Measurements from ENCODE around the gene MYO10. TPM values are rescaled to one million over a fixed set of nuclear protein-coding genes. Genes with fewer than 3 reads are reported as not detected.

Gene MYO10
- polyA plus RNA-seq, 4 donors, result 28.8 to 46.4 (median 40.1) TPM

DNA sequence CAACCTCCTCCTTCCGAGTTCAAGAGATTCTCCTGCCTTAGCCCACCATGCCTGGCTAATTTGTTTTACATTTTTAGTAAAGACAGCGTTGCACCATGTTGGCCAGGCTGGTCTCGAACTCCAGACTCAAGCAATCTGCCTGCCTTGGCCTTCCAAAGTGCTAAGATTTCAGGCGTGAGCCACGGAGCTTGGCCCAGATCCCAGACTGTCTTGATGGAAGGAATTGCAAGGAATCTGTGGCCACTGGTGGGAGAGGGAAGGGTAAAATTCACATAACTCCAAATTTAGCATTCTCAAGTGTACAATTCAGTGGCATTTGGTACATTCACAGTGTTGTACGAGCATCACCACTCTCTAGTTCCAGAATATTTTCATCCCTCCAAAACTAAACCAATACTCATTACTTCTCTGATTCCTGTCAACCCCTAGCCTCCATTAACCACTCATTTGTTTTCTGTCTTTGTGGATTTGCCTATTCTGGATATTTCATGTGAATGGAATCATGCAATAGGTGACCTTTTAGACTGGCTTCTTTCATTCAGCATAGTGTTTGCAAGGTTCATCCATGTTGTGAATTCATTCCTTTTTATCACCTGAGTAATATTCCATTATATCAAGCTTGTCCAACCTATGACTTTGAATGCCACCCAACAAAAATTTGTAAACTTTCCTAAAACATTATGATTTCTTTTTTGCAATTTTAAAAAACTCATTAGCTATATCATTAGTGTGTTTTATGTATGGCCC is 8.9 kb upstream of the MYO10 start:
- DNase-seq (ENCODE audit: low read depth in 4 of 4, low spot score in 3 of 4), result no peak

DNA sequence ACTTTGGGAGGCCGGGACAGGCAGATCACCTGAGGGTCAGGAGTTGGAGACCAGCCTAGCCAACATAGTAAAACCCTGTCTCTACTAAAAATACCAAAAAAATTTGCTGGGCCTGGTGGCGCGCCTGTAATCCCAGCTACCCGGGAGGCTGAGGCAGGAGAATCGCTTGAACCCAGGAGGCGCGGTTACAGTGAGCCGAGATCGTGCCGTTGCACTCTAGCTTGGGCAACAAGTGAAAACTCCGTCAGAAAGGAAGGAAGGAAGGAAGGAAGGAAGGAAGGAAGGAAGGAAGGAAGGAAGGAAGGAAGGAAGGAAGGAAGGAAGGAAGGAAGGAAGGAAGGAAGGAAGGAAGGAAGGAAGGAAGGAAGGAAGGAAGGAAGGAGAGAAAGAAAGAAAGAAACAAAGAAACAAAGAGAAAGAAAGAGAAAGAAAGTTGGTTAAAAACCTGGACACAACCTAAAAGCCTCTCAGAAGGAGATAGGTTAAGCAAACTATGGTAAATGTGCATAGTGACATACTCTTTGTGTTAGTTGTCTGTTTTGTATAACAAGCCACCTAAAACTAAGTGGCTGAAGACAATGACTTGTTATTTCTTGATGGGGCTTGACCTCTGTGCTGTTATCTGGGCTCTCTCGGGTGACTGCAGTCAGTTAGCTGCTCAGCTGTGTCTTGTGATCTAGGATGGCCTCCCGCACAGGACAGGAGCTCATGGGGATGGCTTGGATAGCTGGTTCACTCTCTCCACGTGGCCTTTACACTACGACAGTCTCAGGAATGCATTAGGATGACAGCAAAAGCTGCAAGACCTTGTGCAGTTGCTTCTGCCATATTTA is 8.0 kb upstream of the MYO10 start:
- no peak for DNase-seq (ENCODE audit: low read depth in 4 of 4, low spot score in 3 of 4)

DNA sequence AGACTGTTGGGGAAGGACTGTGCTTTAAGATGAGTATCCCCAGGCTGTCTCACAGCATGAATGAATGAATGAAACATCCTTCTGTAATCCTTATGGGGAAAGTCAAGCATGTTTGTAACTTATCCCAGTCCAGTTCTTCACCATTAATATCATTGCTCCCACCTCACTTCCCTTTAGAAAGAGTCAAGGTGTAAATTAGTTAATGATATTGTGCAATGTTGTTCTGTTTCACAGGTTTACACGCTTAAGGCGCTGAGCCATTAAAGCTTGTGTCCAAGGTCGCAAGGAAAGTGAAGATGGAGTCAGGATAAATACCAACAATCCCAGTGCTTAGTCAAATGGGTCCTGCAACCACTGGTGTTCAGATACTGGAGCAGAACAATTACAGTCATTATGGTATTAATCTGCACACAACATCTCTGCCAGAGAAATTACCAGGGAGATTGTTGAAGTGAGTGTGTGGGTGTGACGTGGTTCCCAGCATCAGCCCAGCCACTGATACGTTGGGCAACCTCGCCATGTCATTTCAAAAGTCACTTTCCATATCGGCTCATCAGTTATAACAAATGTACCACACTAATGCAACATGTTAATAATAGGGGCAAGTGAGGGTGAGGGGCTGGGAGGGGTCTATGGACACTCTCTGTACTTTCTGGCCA is 1.5 kb upstream of the MYO10 start:
- DNase-seq (ENCODE audit: low read depth in 4 of 4, low spot score in 3 of 4), result no peak

DNA sequence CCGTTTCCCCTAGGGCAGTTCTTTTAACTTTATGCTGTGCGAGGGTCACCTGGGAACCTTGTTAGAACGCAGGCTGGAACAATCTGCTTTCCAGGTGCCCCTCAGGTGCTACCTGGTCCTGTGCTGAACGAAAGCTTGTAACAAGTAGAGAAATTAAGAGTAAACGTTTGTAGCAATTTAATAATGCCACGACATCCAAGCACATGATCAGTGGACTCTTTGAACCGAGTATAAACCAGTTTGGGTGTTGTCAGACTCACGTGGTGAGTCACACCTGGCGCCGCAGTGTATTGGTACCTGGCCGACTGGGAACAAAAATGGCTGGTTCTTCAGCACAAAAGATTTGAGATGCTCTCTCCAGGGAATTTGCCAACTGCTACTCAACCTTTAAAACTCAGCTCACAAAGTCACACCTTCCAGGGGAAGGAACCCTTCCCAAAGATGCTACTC is 926 bp upstream of the MYO10 start:
- DNase-seq (ENCODE audit: low read depth in 4 of 4, low spot score in 3 of 4), result no peak

DNA sequence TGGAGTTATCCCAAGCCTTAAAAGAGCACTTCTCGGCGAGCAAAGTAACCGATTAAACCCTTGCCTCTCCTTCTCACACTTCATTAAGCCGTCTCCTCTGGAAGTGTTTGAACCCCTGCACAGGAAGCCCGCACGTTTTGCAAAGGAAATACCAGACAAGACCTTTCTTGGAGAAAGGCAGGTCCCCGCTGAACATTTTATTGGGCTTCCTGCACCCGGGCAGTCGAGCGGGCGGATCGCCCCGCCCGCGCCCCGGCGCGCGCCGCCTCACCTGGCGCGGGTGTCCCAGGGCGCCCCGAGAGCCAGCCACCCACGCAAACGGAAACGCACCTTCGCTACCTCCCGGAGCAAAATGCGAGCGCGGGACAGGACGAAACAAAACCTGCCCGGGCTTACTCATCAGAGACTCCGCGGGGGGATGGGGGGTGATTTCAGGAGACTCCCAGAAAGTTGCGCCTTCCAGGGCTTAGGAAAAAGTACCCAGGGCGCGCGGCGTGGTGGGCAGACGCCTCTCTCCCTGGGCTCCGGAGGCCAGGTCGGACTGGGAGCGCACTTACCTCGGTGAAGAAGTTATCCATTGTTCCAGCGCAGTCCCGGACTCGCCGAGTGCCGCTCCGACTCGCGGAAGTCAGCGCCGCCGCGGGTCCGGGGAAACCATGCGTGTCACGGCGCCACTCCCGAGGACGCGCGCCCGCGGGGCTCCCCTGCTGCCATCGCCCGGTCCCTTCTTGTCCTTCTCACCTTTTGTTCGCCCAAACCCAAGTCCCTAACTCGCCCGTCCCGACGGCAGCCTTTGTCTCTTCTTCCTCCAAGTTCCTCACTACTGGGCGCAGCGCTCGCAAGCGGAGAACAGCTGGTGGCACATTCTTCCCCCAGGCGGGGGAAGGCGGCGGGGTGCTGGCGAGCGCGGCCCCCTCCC is 598 bp downstream of the MYO10 start:
- peak in 1 of 4 donors; percentile 45 for DNase-seq (ENCODE audit: low read depth in 4 of 4, low spot score in 3 of 4)

DNA sequence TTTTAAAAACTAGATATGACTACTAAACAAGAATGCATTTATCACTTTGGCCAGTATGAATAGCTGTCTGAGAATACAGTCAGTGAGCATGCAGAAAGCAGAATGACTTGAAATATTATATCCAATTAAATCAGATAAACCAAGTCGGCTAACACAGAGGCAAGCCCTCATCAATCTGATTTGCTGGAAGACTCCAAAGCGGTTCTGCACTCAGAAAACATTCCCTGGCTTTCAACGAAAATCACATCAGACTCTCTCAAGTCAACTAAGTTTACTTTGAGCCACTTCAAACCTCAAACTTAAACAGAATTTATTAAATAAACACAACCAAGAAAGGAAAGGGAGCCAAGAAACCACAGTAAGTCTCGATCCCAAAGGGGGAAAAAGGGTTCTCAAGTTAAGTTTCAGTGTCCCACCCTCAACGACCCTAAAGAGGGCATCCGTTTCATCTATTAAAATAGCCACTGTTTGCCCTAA is 1.4 kb downstream of the MYO10 start:
- no peak for DNase-seq (ENCODE audit: low read depth in 4 of 4, low spot score in 3 of 4)

DNA sequence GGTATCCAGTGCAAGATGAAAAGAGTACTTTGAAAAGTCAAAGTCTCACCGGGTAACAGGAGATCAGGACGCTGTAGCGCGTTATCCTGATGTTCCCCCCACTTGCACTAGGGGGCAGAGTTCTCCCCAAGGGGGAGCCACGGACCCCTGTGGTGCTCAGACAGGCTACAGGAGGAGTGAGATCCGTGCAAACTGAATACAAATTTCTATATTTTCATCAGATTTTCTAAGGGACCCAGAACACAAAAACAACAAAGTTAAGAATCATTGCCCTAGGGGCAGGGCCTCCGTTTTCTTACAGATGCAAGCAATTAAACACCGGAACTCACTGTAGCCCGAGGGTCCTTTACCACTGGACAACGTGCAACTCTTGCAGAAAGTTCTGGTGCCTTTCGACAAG is 2.0 kb downstream of the MYO10 start:
- DNase-seq (ENCODE audit: low read depth in 4 of 4, low spot score in 3 of 4), result peak in 1 of 4 donors; percentile 67

DNA sequence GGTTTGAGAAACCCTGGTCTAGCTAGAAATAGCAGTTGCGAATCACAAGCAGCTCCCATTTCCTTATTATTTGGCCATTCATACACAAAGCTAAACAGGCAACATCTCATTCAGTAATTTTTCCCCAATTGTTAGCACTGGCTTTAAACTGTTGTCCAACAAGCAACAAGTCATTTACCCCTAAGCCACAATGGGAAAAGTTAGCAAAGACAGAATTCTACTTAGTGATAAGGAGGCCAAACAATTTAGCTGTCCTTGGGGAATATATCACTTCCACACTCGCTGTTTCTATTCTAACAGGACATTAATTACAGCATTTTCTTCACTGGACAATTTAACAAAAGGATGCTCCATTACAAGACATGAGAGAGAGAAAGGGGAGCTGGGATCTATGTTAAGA is 2.8 kb downstream of the MYO10 start:
- no peak for DNase-seq (ENCODE audit: low read depth in 4 of 4, low spot score in 3 of 4)

DNA sequence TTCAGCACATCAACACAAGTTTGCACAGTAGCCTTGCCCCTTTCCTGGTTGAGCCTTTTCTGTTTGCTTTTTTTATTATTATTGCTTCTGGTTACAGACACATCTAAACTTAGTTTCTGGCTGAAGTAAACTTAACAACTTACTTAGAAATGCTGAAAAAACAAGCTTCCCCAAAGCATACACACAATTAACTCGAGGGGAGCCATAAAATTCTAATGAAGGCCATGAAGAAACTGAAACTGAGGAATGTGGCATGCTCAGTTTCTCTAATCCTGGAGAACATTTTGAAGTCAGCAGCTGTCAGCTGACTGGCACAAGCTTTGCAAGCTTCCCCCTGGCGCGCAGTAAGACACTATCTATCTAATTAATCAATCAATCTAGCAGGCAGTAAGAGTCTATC is 3.7 kb downstream of the MYO10 start:
- DNase-seq (ENCODE audit: low read depth in 4 of 4, low spot score in 3 of 4), result no peak

DNA sequence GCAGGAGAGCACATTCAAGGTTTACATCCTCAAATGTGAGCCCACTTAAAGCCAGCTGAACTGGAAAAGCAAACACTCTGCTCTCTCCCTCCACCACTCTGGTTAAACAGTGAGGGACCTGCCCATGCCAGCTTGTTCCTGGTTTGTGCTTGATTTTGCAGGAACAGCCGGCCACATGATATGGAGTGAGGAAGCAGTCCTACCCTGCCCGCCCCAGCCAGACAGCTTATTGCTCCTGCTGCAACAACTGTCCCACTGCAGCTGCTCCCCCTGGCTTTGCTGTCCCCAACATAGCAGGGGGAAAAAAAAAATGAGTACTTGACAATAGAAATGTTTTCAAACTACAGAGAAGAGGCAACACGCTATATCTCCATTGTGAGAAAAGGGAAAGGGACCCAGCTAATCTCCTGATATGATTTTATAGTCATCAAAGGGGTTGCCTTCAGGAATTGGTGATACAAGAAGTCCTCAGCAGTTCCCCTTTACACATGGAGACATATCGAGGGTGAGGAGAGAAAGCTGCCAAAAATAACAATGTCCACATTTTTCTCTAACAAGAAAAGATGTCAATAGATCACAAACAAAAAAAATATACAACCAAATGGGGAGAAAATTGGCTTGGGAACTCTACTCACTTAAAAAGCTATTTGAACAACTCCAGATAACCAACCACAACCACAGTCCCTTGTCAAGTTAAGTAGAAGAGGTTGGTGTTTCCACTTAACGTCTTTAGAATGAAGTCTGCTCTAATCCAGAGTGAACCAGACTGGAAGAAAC is 4.6 kb downstream of the MYO10 start:
- no peak for DNase-seq (ENCODE audit: low read depth in 4 of 4, low spot score in 3 of 4)

DNA sequence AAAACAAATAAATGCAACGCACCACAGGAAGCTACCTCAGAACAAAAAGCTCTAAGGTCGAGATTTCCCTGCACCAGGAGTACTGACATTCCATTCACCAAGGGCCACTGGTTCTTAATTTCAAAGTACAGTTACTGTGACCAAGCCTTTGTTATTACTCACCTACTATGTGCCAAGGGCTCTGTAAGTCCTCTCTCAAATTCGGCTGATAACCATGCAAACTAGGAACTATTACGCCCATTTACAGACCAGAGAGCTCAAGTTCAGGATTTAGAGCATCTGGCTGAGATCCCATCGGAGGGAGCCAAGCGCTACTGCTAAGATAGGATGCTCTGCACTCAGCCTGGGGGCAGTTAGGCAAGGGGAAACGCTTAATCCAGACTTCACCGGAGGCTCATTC is 5.6 kb downstream of the MYO10 start:
- DNase-seq (ENCODE audit: low read depth in 4 of 4, low spot score in 3 of 4), result no peak

DNA sequence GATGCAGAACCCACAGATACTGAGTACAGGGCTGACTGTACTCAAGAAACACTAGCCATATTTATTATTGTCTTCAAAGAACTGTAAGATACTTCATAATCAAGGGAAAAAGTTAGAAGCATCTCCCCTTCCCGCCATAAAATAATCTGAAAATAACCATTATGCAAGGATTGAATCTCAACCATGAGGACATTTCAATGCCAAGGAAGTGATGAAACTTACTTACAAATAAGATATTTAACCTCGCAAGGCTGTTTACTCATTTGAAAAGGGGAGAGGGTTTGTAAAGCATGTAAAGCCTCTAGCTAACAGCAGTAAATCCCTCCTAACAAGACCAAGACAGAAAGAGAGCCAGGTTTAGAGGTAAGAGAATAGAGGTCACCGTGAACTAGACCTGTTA is 6.3 kb downstream of the MYO10 start:
- DNase-seq (ENCODE audit: low read depth in 4 of 4, low spot score in 3 of 4), result no peak

DNA sequence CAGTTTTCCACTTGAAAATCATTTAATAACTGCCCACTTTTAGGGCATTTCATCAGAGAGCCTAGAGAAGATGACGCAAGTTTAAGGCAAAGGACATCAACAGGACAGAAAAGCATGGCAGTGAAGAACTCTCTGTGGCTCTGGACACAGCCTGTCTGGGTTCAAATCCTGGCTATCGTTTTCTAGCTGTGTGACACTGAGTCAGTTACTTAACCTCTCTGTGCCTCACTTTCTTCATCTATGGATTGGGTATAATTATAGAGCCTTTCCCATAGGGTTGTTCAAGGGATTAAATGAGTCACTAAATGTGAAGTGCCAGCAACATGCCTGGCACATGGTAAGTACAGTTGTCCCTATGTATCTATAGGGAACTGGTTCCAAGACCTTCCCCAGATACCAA is 6.7 kb downstream of the MYO10 start:
- no peak for DNase-seq (ENCODE audit: low read depth in 4 of 4, low spot score in 3 of 4)

DNA sequence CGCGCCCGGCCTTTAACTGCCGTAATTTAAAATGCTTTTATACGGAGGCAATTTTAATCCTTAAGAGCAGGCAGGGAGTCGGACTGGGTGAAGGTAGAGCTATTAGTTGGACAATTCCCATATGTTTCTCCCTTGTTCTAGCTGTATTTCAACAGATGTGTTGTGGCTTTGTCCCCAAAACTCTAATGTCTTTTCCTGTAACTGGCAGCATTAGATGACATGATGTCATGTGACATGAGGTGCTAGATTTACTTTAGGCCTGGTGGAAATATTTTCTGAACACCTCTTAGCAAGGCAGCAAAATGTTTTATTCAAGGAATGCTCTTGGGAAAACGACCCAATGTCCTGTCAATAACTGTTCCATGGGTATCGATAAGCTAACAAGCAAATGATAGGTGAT is 8.5 kb downstream of the MYO10 start:
- no peak for DNase-seq (ENCODE audit: low read depth in 4 of 4, low spot score in 3 of 4)

DNA sequence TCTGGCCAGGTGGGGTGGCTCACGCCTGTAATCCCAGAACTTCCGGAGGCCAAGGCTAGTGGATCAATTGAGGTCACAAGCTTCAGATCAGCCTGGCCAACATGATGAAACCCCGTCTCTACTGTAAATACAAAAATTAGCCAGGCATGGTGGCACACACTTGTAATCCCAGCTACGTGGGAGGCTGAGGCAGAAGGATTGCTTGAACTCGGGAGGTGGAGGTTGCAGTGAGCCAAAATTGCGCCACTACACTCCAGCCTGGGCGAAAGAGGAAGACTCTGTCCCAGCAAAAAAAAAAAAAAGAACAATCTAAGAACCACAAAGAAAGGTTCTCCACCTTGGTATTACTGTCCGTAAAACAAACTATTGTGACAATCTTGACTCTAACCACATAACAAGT is 9.7 kb downstream of the MYO10 start:
- no peak for DNase-seq (ENCODE audit: low read depth in 4 of 4, low spot score in 3 of 4)

DNA sequence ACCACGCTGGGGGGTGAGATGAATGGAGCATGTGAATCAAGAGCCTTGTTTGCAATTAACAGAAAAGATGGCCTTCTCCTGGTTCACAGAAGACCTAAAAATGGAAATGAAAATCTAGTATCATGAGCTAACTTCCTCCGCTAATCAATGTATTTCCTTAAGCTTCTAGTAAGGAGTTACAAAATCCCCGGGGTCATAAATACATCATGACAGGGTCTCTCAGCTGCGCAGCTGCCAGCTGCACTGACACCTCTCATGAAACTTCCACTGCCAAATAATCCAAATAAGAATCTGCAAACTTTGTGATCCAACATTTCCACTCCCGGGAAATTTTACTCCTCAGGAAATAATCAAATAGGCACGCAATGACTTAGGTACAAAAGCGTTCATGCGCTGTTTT is 11.9 kb downstream of the MYO10 start:
- no peak for DNase-seq (ENCODE audit: low read depth in 4 of 4, low spot score in 3 of 4)

DNA sequence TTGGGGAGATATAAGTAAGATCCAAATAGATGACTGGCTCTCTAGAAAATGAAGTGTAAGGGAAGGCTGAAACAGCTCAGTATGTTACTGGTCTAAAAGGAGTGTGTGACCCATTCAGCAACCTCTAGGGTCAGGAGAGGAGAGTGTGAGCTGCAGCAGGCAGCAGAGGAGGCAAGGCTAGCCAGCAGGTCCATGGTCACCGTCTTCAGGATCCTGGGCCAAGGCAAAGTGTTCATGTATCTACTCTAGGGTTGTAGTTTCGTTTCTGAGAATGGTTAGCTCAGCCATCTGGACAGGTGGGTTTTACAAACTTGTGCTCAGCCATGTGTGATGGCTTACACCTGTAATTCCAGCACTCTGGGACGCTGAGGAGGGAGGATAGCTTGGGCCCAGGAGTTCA is 13.7 kb downstream of the MYO10 start:
- no peak for DNase-seq (ENCODE audit: low read depth in 4 of 4, low spot score in 3 of 4)

DNA sequence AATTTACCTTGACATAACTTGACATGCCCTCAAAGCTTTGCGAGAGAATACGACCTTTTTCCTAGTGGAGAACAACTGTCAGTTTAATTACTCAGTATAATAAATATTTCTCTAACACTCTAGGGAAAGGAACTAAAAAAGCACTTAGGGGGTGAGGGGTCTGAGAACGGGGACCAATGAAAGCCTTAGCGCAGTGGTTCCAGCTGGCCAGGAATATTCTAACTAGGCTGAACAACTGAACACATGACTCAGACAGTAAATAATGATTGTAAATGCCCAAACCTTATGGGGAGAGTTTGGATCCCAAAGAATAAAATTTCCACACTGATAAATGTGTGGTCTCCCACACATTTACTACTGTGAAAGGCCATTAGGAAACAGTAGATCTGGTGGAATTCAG is 14.9 kb downstream of the MYO10 start:
- peak in 1 of 4 donors; percentile 49 for DNase-seq (ENCODE audit: low read depth in 4 of 4, low spot score in 3 of 4)

DNA sequence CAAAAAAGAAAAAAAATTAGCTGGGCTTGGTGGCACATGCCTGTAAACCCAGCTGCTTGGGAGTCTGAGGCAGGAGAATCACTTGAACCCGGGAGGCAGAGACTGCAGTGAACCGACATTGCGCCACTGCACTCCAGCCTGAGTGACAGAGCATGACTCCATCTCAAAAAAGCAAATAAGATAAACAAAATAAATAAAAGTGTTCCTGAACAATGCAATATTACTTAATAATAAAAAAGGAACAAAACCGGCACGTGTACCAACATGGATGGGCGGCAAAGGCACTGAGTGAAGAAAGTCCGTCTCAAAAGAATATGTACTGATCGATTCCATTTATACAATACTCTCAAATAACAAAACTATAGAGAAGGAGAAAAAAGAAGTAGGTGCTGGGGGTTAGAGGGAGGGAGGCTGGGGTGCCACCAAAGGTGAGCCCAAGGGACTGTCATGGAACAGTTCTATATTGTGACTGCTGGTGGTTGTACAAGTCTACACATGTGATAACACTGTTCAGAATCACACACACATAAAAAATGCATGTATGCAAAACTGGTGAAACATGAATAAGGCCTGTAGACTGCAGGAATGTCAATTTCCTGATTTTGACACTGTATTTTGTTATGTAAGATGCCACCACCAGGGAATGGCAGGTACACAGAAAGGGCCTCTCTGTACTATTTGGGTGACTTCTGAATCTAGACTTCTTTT is 15.8 kb downstream of the MYO10 start:
- DNase-seq (ENCODE audit: low read depth in 4 of 4, low spot score in 3 of 4), result no peak

All from left renal pelvis (tissue), 4 donors.